ENCODE results near the gene TMCO4.
A peak's percentile ranks its signal among the peaks of the same experiment; 100 is the strongest.

DNA sequence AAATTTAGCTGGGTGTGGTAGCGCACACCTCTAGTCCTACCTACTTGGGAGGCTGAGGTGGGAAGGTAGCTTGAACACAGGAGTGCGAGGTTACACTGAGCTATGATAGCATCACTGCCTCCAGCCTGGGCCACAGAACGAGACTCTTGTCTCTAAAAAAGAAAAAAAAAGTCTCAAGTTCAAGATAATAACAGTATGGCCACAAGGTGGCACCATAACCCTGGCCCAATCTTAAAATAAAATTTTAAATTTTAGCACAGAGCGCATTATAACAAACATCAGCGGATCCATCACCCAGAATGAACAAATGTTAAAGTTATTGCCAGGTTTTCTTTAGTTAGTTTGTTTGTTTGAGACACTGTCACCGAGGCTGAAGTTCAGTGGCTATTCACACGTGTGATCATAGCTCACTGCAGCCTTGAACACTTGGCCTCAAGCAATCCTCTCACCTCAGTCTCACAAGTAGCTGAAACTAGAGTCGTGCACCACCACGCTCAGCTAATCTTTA, 137.9 kb downstream of the TMCO4 start:
- peak; percentile 36 to 56 for TF ChIP-seq CTCF (IDR thresholded peaks at IDR 0.05; ENCODE audit: extremely low read depth in 1 of 2, insufficient read depth in 1 of 2, low read depth in 1 of 2, low read length in 2 of 2)
- TF ChIP-seq, protein P1, sequence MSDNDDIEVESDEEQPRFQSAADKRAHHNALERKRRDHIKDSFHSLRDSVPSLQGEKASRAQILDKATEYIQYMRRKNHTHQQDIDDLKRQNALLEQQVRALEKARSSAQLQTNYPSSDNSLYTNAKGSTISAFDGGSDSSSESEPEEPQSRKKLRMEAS (IDR thresholded peaks at IDR 0.05; ENCODE audit: insufficient read depth, insufficient read length) = no peak
- TF ChIP-seq EZH2 (IDR thresholded peaks at IDR 0.05; ENCODE audit: borderline replicate concordance, low read depth, low read length, severe bottlenecking) = no peak
